GM12872 (cell line): Measurements from ENCODE around the gene REEP1.

Experiments used
- CTCF ChIP-seq: IDR thresholded peaks from 3 replicates; pipeline ENCODE4 v1.5.1; 2011; ENCODE audit warnings: low read depth, mild to moderate bottlenecking, low read length, moderate library complexity; ENCODE audit not compliant: insufficient read depth

Gene REEP1

DNA sequence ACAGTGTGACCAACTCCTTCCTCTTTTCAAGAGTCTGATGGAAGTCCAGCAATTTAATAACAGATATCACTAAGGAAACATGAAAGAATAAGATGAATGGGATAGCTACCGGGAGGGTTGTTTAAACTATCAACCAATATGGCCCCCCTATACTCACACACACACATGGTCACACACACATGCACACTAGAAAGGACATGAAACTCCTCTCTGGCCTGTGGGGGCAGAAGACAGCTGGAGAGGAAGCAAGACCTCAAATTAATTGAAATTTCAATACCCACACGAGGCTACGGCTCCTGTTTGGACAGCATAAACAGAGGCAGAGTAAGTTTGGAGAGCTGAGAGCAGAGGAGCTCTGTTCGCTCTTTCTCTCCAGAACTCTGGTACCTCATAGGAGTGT, 34.7 kb upstream of the REEP1 start:
- no peak for TF ChIP-seq CTCF

- TF ChIP-seq CTCF = no peak
Measured at GRCh38 chr2:86371527-86371926, 34.1 kb upstream of the REEP1 start.

DNA sequence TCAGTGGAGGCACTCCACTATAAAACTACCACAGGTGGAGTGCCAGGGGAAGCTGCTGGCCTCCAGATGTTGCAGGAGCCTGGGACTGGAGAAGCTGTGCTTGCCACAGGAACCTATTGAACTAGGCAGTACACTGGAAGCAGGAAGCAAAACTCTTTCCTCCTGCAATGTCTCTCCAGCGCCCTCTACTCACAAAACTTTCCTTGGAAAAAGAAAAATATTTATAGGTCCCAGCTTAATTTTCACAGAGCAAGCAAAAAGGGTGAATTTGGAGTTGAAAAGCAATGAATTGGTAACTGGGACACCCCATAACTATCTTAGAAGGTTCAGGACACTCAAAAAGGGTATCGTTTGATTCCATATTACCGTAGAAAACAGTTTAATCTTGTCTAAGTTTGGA, 33.2 kb upstream of the REEP1 start:
- TF ChIP-seq CTCF = no peak

DNA sequence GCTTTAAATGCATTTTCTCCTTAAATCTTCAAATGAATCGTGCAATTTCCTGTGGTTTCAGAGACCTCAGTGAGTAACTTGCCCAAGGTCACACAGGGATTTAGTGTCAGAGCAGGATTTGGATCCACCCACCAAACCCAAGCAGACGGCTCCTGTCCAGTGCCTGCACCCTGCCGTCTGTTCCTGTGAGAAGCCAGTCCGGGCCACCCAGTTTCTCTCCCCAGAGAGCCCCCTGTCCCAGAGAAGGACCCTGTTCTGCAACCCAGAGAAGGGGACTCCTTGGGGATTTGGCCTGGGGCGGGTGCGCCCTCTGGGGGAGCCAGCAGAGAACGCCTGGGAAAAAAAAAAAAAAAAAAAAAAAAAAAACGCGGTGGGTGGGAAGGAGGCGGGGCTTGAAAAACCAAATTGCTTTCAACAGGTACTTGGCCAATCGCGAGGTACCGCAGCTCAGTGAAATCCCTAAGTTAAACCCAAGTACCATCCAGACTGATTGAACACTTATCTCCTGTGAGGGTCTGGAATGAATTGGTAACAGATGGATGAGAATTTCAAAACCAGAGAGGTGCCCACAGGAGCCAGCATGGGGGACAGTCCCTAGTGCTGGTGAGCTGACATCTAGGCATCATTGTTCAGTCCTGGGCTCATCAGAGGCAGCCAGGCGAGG, 30.9 kb upstream of the REEP1 start:
- TF ChIP-seq CTCF = peak; percentile 72

- TF ChIP-seq CTCF = no peak
Measured at GRCh38 chr2:86367499-86367777, 30.0 kb upstream of the REEP1 start.

DNA sequence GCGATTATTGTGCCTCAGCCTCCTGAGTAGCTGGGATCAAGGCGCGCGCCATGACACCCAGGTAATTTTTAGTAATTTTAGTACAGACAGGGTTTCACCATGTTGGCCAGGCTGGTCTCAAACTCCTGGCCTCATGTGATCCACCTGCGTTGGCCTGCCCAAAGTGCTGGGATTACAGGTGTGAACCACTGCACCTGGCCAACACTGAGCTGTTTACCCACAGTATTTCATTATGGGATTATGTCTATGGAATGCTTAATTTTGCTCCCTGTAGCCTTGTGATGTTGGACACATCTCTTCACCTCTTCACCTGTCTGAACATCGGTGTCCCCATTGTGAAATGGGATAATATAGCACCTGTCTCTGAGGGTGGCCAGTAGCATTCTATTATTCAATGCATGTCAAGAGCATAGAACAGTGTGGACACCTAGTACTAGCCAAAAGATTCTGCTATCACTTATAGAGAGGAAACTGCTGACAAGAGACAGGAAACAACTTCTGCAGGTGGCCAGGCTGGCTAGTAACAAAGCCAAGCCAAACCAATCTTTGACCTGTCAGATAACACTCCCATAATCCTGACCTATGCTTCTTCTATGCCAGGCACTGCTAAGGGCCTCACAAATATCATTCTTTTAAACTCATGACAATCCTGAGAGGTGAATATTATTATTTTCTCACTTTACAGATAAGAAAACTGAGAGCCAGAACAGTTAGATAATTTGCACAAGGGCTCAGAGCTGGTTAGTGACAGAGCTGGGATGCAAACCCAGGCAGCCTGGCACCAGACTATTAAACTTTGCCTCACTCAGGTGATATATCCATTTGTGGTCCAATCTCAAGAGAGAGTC, 29.4 kb upstream of the REEP1 start:
- no peak for TF ChIP-seq CTCF

DNA sequence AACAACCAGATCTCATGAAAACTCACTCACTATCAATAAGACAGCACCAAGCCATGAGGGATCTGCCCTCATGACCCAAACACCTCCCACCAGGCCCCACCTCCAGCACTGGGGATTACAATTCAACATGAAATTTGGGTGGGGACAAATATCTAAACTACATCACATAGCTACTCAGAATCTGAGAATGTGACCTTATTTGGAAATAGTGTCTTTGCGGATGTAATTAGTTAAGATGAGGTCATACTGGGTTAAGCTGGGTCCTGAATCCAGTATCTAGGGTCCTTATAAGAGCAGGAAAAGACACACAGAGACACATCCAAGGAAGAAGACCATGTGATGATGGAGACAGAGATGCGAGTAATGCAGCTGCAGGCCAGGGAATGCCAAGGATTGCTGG, 27.5 kb upstream of the REEP1 start:
- no peak for TF ChIP-seq CTCF
